ENCODE results near the gene SNTG2.

The SNTG2 gene

GRCh38 chr2:1269812-1270211 is 319.2 kb downstream of the SNTG2 start:
- no peak for TF ChIP-seq CTCF (IDR thresholded peaks at IDR 0.05; ENCODE audit: insufficient read depth, low read depth, low read length, missing control alignments)
- no peak overlapping the region for H3K4me3 ChIP-seq (ENCODE audit: low read length)
- no peak for DNase-seq (ENCODE audit: low read depth)

- H3K4me3 ChIP-seq (ENCODE audit: low read length) = no peak overlapping the region
- DNase-seq (ENCODE audit: low read depth) = no peak
- TF ChIP-seq CTCF (IDR thresholded peaks at IDR 0.05; ENCODE audit: insufficient read depth, low read depth, low read length, missing control alignments) = no peak
These were observed 322.2 kb downstream of the SNTG2 start for GRCh38 chr2:1272835-1273234.

- TF ChIP-seq CTCF (IDR thresholded peaks at IDR 0.05; ENCODE audit: insufficient read depth, low read depth, low read length, missing control alignments) = no peak
- DNase-seq (ENCODE audit: low read depth) = no peak
- no peak overlapping the region for H3K4me3 ChIP-seq (ENCODE audit: low read length)
These were observed 327.0 kb downstream of the SNTG2 start for GRCh38 chr2:1277634-1278033.

- no peak for DNase-seq (ENCODE audit: low read depth)
- no peak for TF ChIP-seq CTCF (IDR thresholded peaks at IDR 0.05; ENCODE audit: insufficient read depth, low read depth, low read length, missing control alignments)
- no peak overlapping the region for H3K4me3 ChIP-seq (ENCODE audit: low read length)
These were observed 327.5 kb downstream of the SNTG2 start for GRCh38 chr2:1278125-1278524.

GRCh38 chr2:1278861-1279260 is 328.2 kb downstream of the SNTG2 start:
- no peak overlapping the region for H3K4me3 ChIP-seq (ENCODE audit: low read length)
- TF ChIP-seq CTCF (IDR thresholded peaks at IDR 0.05; ENCODE audit: insufficient read depth, low read depth, low read length, missing control alignments) = no peak
- DNase-seq (ENCODE audit: low read depth) = no peak

GRCh38 chr2:1282552-1282951 is 331.9 kb downstream of the SNTG2 start:
- H3K4me3 ChIP-seq (ENCODE audit: low read length) = no peak overlapping the region
- no peak for TF ChIP-seq CTCF (IDR thresholded peaks at IDR 0.05; ENCODE audit: insufficient read depth, low read depth, low read length, missing control alignments)
- no peak for DNase-seq (ENCODE audit: low read depth)

- no peak for TF ChIP-seq CTCF (IDR thresholded peaks at IDR 0.05; ENCODE audit: insufficient read depth, low read depth, low read length, missing control alignments)
- DNase-seq (ENCODE audit: low read depth) = no peak
- H3K4me3 ChIP-seq (ENCODE audit: low read length) = no peak overlapping the region
These were observed 332.6 kb downstream of the SNTG2 start for GRCh38 chr2:1283020-1283801.

All from epithelial cell of esophagus (primary cell).